ENCODE measurements around the gene LILRA2. TPM values are rescaled to one million over a fixed set of nuclear protein-coding genes. Genes with fewer than 3 reads are reported as not detected.

Gene LILRA2
- total and polyA plus RNA-seq, 2 of the 8 experiments (the other 6 are each of a cell fraction or from before 2014, with no cell fraction given) = not detected

- no peak overlapping the region for H2BK15ac ChIP-seq (ENCODE audit: low read length)
- no peak overlapping the region for H3K4me3 ChIP-seq (ENCODE audit: extremely low read depth in 1 of 4, insufficient read depth in 2 of 4, low read depth in 3 of 4, low read length in 4 of 4)
- H3K9me3 ChIP-seq (ENCODE audit: insufficient read depth in 2 of 2, low read depth in 1 of 2, low read length in 1 of 2) = peaks cover 51 to 86% of the 10 kb centered on the region in 2 experiments
- H2BK120ac ChIP-seq (replicated peaks; ENCODE audit: low read depth, low read length) = no peak overlapping the region
- H3K18ac ChIP-seq (ENCODE audit: extremely low read depth, low read length) = no peak overlapping the region
- no peak overlapping the region for H3K4me2 ChIP-seq (ENCODE audit: insufficient read depth in 1 of 2, low read depth in 2 of 2, low read length in 2 of 2)
- no peak overlapping the region for H3K14ac ChIP-seq (ENCODE audit: insufficient read length)
- no peaks in the 10 kb centered on the region for H3K27me3 ChIP-seq (replicated peaks in 1 of 4; ENCODE audit: control insufficient read depth in 3 of 4, extremely low read depth in 1 of 4, insufficient read depth in 3 of 4, low read length in 3 of 4)
- H3K4me1 ChIP-seq (replicated peaks in 1 of 4; ENCODE audit: control insufficient read depth in 3 of 4, insufficient read depth in 4 of 4, low read length in 3 of 4) = no peaks in the 10 kb centered on the region; a peak in 2 of 7 replicates
- 77 to 100% methylated on average over 2 to 22 of the region's 22 CpGs for WGBS, 2 experiments (ENCODE audit: extremely low coverage in 1 of 2, insufficient coverage in 1 of 2, insufficient read length in 1 of 2, insufficient replicate concordance in 2 of 2, low coverage in 1 of 2, low lambda C conversion rate in 2 of 2, missing lambda C conversion rate in 1 of 2)
- no peak overlapping the region for H2BK5ac ChIP-seq (ENCODE audit: low read depth, low read length)
- no peak for FAIRE-seq
- H2AFZ ChIP-seq (ENCODE audit: low read length) = no peak overlapping the region
- H2BK20ac ChIP-seq (ENCODE audit: low read length) = no peak overlapping the region
- no peak overlapping the region for H4K5ac ChIP-seq (ENCODE audit: insufficient read length, low read depth, low read length)
- no peak for DNase-seq (ENCODE audit: low read depth in 1 of 2, low spot score in 2 of 2)
- peak overlapping the region; percentile 97 for H3K56ac ChIP-seq (replicated peaks; ENCODE audit: insufficient read length, low read depth, low read length)
- no peak overlapping the region for H4K8ac ChIP-seq (ENCODE audit: extremely low read depth, insufficient read depth, low read length)
- H4K91ac ChIP-seq (replicated peaks; ENCODE audit: insufficient read length, low read length) = no peak overlapping the region
- H3K23ac ChIP-seq (ENCODE audit: insufficient read length) = no peak overlapping the region
- H2BK12ac ChIP-seq (ENCODE audit: low read depth, low read length) = no peak overlapping the region
- H4K20me1 ChIP-seq (replicated peaks in 1 of 2; ENCODE audit: control insufficient read depth in 1 of 2, insufficient read depth in 2 of 2, low read length in 2 of 2) = peaks cover 0 to 2% of the 10 kb centered on the region in 2 experiments
- H3K23me2 ChIP-seq (ENCODE audit: low read depth, low read length) = peaks cover 5% of the 10 kb centered on the region; the same call in 1 of the 2 replicates
- no peaks in the 10 kb centered on the region; a peak in 1 of 4 replicates for H3K79me2 ChIP-seq (ENCODE audit: control insufficient read depth in 1 of 2, insufficient read depth in 2 of 2, low read length in 2 of 2)
- no peak overlapping the region for H2AK5ac ChIP-seq (ENCODE audit: low read depth, low read length)
- CTCF ChIA-PET (ENCODE audit: partially characterized antibody) = no interaction called here
- H3K36me3 ChIP-seq (ENCODE audit: control insufficient read depth in 2 of 4, insufficient read depth in 4 of 4, low read length in 3 of 4) = peaks cover 0 to 3% (median 0%) of the 10 kb centered on the region in 4 experiments; a peak in 1 of 8 replicates
- H3K79me1 ChIP-seq (ENCODE audit: low read depth, low read length) = no peaks in the 10 kb centered on the region
- H3K27ac ChIP-seq (ENCODE audit: low read depth, low read length) = no peak overlapping the region
- no peak overlapping the region; a peak in 1 of 7 replicates for H3K9ac ChIP-seq (replicated peaks in 1 of 4; ENCODE audit: extremely low read depth in 1 of 4, low read depth in 3 of 4, low read length in 3 of 4)
- POLR2A ChIA-PET (ENCODE audit: partially characterized antibody) = no interaction called here
- no peak overlapping the region for H3K4ac ChIP-seq (replicated peaks; ENCODE audit: insufficient read length, low read depth, low read length)
- TF ChIP-seq POLR2AphosphoS5 (IDR thresholded peaks at IDR 0.05; ENCODE audit: low read depth, low read length) (no peak), E2F6 (IDR thresholded peaks at IDR 0.05) (no peak)
Measured at GRCh38 chr19:54551950-54552912, 21.4 kb upstream of the LILRA2 start.

All from H1 (cell line).